Hepatocyte (in vitro differentiated cells): ENCODE results near the gene ARAP1. TPM values are rescaled to one million over a fixed set of nuclear protein-coding genes. Genes with fewer than 3 reads are reported as not detected.

ENCODE experiments used
- DNase-seq: peaks from one replicate; pipeline ENCODE4 v3.0.0-alpha.2; 2016; ENCODE audit warnings: low spot score
- H2AFZ ChIP-seq: fragments of 200-600 bp; sonication (generic); 2 replicates; pipeline ENCODE4 v1.6.0; 2016; ENCODE audit warnings: antibody characterized with exemption, mild to moderate bottlenecking
- H3K27ac ChIP-seq: fragments of 200-600 bp; sonication (generic); 2 replicates; pipeline ENCODE4 v1.5.1; 2016; ENCODE audit warnings: mild to moderate bottlenecking
- H3K27me3 ChIP-seq: fragments of 200-600 bp; sonication (generic); 2 replicates; pipeline ENCODE4 v1.6.1; 2016
- H3K36me3 ChIP-seq: fragments of 200-600 bp; sonication (generic); replicated peaks from 2 replicates; pipeline ENCODE4 v1.5.1; 2016; ENCODE audit warnings: low read depth; ENCODE audit not compliant: insufficient read depth
- H3K4me1 ChIP-seq: fragments of 200-600 bp; sonication (generic); 2 replicates; pipeline ENCODE4 v1.5.1; 2016; ENCODE audit warnings: mild to moderate bottlenecking, moderate library complexity; ENCODE audit not compliant: insufficient read depth
- H3K4me2 ChIP-seq: fragments of 200-600 bp; sonication (generic); 2 replicates; pipeline ENCODE4 v1.6.0; 2016
- H3K4me3 ChIP-seq: fragments of 200-600 bp; sonication (generic); 2 replicates; pipeline ENCODE4 v1.5.1; 2016; ENCODE audit warnings: mild to moderate bottlenecking
- H3K79me2 ChIP-seq: fragments of 200-600 bp; sonication (generic); 2 replicates; pipeline ENCODE4 v1.6.0; 2017; ENCODE audit warnings: mild to moderate bottlenecking
- H3K9me2 ChIP-seq: fragments of 200-600 bp; sonication (generic); replicated peaks from 2 replicates; pipeline ENCODE4 v1.6.0; 2017; ENCODE audit warnings: mild to moderate bottlenecking; ENCODE audit not compliant: insufficient read depth
- H3K9me3 ChIP-seq: fragments of 200-600 bp; sonication (generic); 2 replicates; pipeline ENCODE4 v1.5.1; 2016; ENCODE audit warnings: low read depth, mild to moderate bottlenecking
- H4K20me1 ChIP-seq: fragments of 200-600 bp; sonication (generic); 2 replicates; pipeline ENCODE4 v1.6.0; 2016; ENCODE audit warnings: mild to moderate bottlenecking; ENCODE audit not compliant: insufficient read depth, poor library complexity, severe bottlenecking
- CTCF ChIP-seq: fragments of 200-600 bp; sonication (generic); IDR thresholded peaks from 2 replicates; pipeline ENCODE4 v1.5.1; 2016; ENCODE audit warnings: antibody characterized with exemption, mild to moderate bottlenecking; ENCODE audit not compliant: poor library complexity
- EZH2 ChIP-seq: fragments of 200-600 bp; sonication (generic); IDR thresholded peaks from 2 replicates; pipeline ENCODE4 v1.6.1; 2016; ENCODE audit warnings: antibody characterized with exemption, mild to moderate bottlenecking, borderline replicate concordance
- EZH2phosphoT487 ChIP-seq: fragments of 200-600 bp; sonication (generic); IDR thresholded peaks from one replicate; pipeline ENCODE4 v1.6.1; 2018; ENCODE audit warnings: antibody characterized with exemption, mild to moderate bottlenecking, low read depth, moderate library complexity; ENCODE audit not compliant: unreplicated experiment, severe bottlenecking
- WGBS: methylation state at CpG from one replicate; pipeline ENCODE4 v1.1.6; 2016; ENCODE audit warnings: low lambda C conversion rate; ENCODE audit errors: missing lambda C conversion rate; 5-methylcytosine and 5-hydroxymethylcytosine counted together
- polyA plus RNA-seq: library from polyadenylated mRNA; unstranded; fragments of >200 nt; fragmentation: Nextera tagmentation; extraction: Ambion mirVana; gene quantifications from 2 replicates; pipeline ENCODE4 v1.2.1, GENCODE V29; 2016
- total RNA-seq: library from RNA; depleted of rRNA; stranded (reverse); fragments of >200 nt; gene quantifications from 2 replicates; pipeline ENCODE4 v1.2.3, GENCODE V29; 2014

The ARAP1 gene
- total and polyA plus RNA-seq, 2 experiments from 2014 or later: 60.2 to 118 TPM

DNA sequence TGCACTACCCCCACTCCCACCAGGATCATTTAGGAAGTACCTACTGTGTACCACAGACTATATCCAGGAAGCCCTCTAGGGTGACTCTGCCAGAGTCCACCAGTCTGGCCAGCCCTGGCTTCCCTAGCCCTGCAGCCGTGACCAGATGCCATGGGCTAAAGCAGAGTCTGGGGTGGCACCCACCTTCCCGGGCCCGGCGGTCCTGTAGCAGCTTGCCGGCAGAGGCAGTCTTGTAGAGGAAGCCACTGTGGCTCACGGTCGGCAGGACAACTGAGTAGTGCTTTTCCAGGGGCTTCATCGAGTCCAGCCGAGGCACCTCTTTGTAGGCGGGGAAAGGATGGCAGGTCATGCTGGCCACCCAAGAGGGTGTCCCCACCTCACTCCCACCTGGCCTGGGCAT, 50.7 kb downstream of the ARAP1 start:
- no peak overlapping the region for H3K27ac ChIP-seq
- no peaks in the 10 kb centered on the region for H3K36me3 ChIP-seq
- no peak overlapping the region for H2AFZ ChIP-seq
- H3K4me3 ChIP-seq: no peak overlapping the region
- H3K79me2 ChIP-seq: no peaks in the 10 kb centered on the region
- H3K9me3 ChIP-seq: no peaks in the 10 kb centered on the region
- WGBS: 96% methylated on average over 10 of the region's 10 CpGs
- H3K4me2 ChIP-seq: no peak overlapping the region
- no peaks in the 10 kb centered on the region for H3K27me3 ChIP-seq
- peaks cover 4% of the 10 kb centered on the region for H3K4me1 ChIP-seq
- DNase-seq: no peak
- H4K20me1 ChIP-seq: no peaks in the 10 kb centered on the region
- TF ChIP-seq EZH2phosphoT487 (no peak), EZH2 (no peak), CTCF (no peak)
- H3K9me2 ChIP-seq: no peaks in the 10 kb centered on the region

DNA sequence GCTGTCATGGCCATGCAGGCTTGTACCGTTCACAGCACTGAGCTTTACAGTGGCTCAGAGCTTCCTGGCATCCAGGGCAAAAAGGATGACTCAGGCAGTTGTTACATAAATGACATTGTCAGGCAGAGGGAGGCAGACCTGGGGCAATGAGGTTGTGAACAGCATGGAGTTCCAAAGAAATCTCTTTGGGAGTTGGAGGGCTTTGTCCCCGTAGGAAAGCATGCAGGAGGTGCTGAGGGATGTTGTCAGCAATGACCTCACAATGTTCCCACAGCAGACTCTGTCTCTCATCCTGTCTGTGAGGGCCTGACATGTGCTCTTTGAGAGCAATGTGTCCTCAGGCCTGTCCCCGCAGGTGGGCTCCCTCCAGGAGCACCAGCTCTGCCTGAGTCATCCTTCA, 52.1 kb downstream of the ARAP1 start:
- Histone ChIP-seq H3K4me1 (peaks cover 4% of the 10 kb centered on the region), H3K27me3 (no peaks in the 10 kb centered on the region), H3K79me2 (no peaks in the 10 kb centered on the region), H3K9me3 (no peaks in the 10 kb centered on the region), H3K36me3 (no peaks in the 10 kb centered on the region), H2AFZ (no peak overlapping the region), H4K20me1 (no peaks in the 10 kb centered on the region), H3K9me2 (no peaks in the 10 kb centered on the region), H3K4me2 (no peak overlapping the region), H3K27ac (no peak overlapping the region), H3K4me3 (no peak overlapping the region)
- 83% methylated on average over 3 of the region's 3 CpGs for WGBS
- no peak for TF ChIP-seq EZH2phosphoT487
- TF ChIP-seq EZH2: no peak
- TF ChIP-seq CTCF: no peak
- DNase-seq: no peak

GRCh38 chr11:72697814-72698213, 54.4 kb downstream of the ARAP1 start:
- no peak overlapping the region for H3K27ac ChIP-seq
- no peaks in the 10 kb centered on the region for H3K9me3 ChIP-seq
- TF ChIP-seq EZH2phosphoT487: no peak
- TF ChIP-seq CTCF: no peak
- TF ChIP-seq EZH2: no peak
- no peaks in the 10 kb centered on the region for H3K36me3 ChIP-seq
- DNase-seq: no peak
- H3K27me3 ChIP-seq: no peaks in the 10 kb centered on the region
- no peak overlapping the region for H3K4me3 ChIP-seq
- H3K4me1 ChIP-seq: peaks cover 2% of the 10 kb centered on the region
- 96% methylated on average over 16 of the region's 16 CpGs for WGBS
- no peak overlapping the region for H3K4me2 ChIP-seq
- no peaks in the 10 kb centered on the region for H3K9me2 ChIP-seq
- H4K20me1 ChIP-seq: no peaks in the 10 kb centered on the region
- no peak overlapping the region for H2AFZ ChIP-seq
- H3K79me2 ChIP-seq: no peaks in the 10 kb centered on the region
